HEK293T (cell line): Measurements from ENCODE around the gene LY9.
A peak's percentile ranks its signal among the peaks of the same experiment; 100 is the strongest.

Experiments
- CTCF ChIA-PET: fragments of 350-600 bp; formaldehyde crosslinking; extraction: SDS; loops from one replicate; lab custom pipeline; 2021; ENCODE audit warnings: antibody characterized with exemption, inconsistent platforms; lab: Yijun Ruan, JAX
- POLR2A ChIA-PET: fragments of 350-600 bp; formaldehyde crosslinking; extraction: SDS; loops from one replicate; lab custom pipeline; 2020; ENCODE audit warnings: antibody characterized with exemption, inconsistent platforms; lab: Yijun Ruan, JAX
- DNase-seq: peaks from one replicate; pipeline ENCODE4 v3.0.0; 2012; ENCODE audit warnings: mixed read lengths; ENCODE audit errors: extremely low spot score
- ARNT ChIP-seq: fragments of 450-650 bp; IDR thresholded peaks from 2 replicates; pipeline ENCODE4 v1.6.1; 2017; ENCODE audit warnings: mild to moderate bottlenecking
- BHLHE40 ChIP-seq: fragments of 450-650 bp; IDR thresholded peaks from 2 replicates; pipeline ENCODE4 v1.6.1; 2016; ENCODE audit warnings: mild to moderate bottlenecking, moderate library complexity, borderline replicate concordance
- CTBP1 ChIP-seq: fragments of 450-650 bp; IDR thresholded peaks from 2 replicates; pipeline ENCODE4 v1.6.1; 2016; ENCODE audit warnings: borderline replicate concordance
- ELF4 ChIP-seq: fragments of 450-650 bp; IDR thresholded peaks from 2 replicates; pipeline ENCODE4 v1.6.1; 2017; ENCODE audit warnings: antibody characterized with exemption
- FOXA1 ChIP-seq: fragments of 450-650 bp; IDR thresholded peaks from 2 replicates; pipeline ENCODE4 v1.6.1; 2016; ENCODE audit warnings: mild to moderate bottlenecking
- FOXK2 ChIP-seq: fragments of 450-650 bp; IDR thresholded peaks from 2 replicates; pipeline ENCODE4 v1.6.1; 2016; ENCODE audit warnings: mild to moderate bottlenecking
- FOXM1 ChIP-seq: fragments of 450-650 bp; IDR thresholded peaks from 2 replicates; pipeline ENCODE4 v1.6.1; 2017; ENCODE audit warnings: mild to moderate bottlenecking, borderline replicate concordance
- HDGF ChIP-seq: fragments of 450-650 bp; IDR thresholded peaks from 2 replicates; pipeline ENCODE4 v1.6.1; 2017; ENCODE audit warnings: antibody characterized with exemption, borderline replicate concordance
- L3MBTL2 ChIP-seq: fragments of 450-650 bp; conservative IDR thresholded peaks from 2 replicates; pipeline ENCODE4 v1.6.1; 2016; ENCODE audit warnings: mild to moderate bottlenecking
- LEF1 ChIP-seq: fragments of 450-650 bp; IDR thresholded peaks from 2 replicates; pipeline ENCODE4 v1.6.1; 2017; ENCODE audit warnings: mild to moderate bottlenecking, borderline replicate concordance
- NFRKB ChIP-seq: fragments of 450-650 bp; IDR thresholded peaks from 2 replicates; pipeline ENCODE4 v1.6.1; 2016; ENCODE audit warnings: mild to moderate bottlenecking, moderate library complexity
- SP1 ChIP-seq: fragments of 450-650 bp; IDR thresholded peaks from 2 replicates; pipeline ENCODE4 v1.6.1; 2017
- SUZ12 ChIP-seq: fragments of 450-650 bp; IDR thresholded peaks from 2 replicates; pipeline ENCODE4 v1.6.1; 2016; ENCODE audit warnings: mild to moderate bottlenecking
- TARDBP ChIP-seq: fragments of 450-650 bp; IDR thresholded peaks from 2 replicates; pipeline ENCODE4 v1.6.1; 2016
- ZNF384 ChIP-seq: fragments of 450-650 bp; IDR thresholded peaks from 2 replicates; pipeline ENCODE4 v1.6.1; 2016
- TF ChIP-seq, protein P1 (sequence below): fragments of 450-650 bp; IDR thresholded peaks from 2 replicates; pipeline ENCODE4 v1.6.1; 2016

LY9 gene

DNA sequence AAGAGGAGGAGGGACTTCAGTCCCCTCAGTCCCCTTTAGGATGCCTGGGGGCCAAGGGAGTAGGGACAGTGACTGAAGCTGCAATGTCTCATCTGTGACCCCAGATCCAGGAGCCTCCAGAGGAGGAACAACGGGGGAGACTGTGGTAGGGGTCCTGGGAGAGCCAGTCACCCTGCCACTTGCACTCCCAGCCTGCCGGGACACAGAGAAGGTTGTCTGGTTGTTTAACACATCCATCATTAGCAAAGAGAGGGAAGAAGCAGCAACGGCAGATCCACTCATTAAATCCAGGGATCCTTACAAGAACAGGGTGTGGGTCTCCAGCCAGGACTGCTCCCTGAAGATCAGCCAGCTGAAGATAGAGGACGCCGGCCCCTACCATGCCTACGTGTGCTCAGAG is 18.3 kb downstream of the LY9 start:
- CTCF ChIA-PET: no interaction called here
- TF ChIP-seq ZNF384 (no peak), BHLHE40 (no peak), L3MBTL2 (no peak), ARNT (no peak), FOXA1 (no peak)
- TF ChIP-seq, protein P1, sequence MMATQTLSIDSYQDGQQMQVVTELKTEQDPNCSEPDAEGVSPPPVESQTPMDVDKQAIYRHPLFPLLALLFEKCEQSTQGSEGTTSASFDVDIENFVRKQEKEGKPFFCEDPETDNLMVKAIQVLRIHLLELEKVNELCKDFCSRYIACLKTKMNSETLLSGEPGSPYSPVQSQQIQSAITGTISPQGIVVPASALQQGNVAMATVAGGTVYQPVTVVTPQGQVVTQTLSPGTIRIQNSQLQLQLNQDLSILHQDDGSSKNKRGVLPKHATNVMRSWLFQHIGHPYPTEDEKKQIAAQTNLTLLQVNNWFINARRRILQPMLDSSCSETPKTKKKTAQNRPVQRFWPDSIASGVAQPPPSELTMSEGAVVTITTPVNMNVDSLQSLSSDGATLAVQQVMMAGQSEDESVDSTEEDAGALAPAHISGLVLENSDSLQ: no peak
- POLR2A ChIA-PET: no interaction called here
- no peak for DNase-seq

- DNase-seq: no peak
- ChIA-PET POLR2A (no interaction called here), CTCF (no interaction called here)
- TF ChIP-seq ZNF384: no peak
- no peak for TF ChIP-seq CTBP1
- TF ChIP-seq ARNT: no peak
- TF ChIP-seq SP1: no peak
- TF ChIP-seq LEF1: no peak
- no peak for TF ChIP-seq SUZ12
- TF ChIP-seq, protein P1: no peak
- TF ChIP-seq HDGF: no peak
- TF ChIP-seq NFRKB: no peak
- TF ChIP-seq BHLHE40: no peak
- no peak for TF ChIP-seq FOXM1
- TF ChIP-seq ELF4: no peak
- no peak for TF ChIP-seq L3MBTL2
- TF ChIP-seq FOXA1: no peak
- TF ChIP-seq FOXK2: no peak
- TF ChIP-seq TARDBP: no peak
Measured at GRCh38 chr1:160814856-160815255, 18.9 kb downstream of the LY9 start.

DNA sequence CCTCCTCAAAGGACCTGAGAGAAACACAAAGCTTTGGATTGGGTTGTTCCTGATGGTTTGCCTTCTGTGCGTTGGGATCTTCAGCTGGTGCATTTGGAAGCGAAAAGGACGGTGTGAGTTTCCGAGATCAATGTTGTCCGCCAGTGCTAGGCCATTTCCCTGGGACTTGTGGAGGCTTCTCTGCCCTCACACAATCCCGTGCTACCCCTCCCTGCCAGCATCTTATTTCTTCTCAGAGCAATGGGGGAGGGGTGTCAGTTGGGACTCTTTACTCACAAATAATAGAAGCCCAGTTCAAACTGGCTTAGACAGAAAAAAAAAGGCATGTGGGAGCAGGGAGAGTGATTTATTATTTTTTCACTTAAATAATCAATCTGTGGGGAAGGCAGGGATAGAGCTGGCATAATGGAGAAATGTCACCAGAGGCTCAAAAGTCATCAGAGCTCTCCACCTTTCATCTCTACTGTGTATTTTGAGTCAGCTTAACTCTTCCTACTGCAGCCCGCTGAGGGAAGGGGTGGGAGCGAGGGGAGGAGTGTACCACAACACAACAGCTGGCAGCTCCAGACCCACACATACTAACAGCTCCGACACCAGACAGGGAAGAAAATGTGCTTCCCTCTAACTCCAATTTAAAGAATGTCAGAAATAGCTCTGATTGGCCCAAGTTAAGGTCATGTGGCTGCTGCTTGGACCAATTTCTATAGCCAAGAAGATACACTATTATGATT is 22.4 kb downstream of the LY9 start:
- no peak for DNase-seq
- TF ChIP-seq, protein P1: no peak
- no peak for TF ChIP-seq SUZ12
- no peak for TF ChIP-seq FOXA1
- no peak for TF ChIP-seq NFRKB
- TF ChIP-seq ARNT: no peak
- TF ChIP-seq CTBP1: no peak
- TF ChIP-seq ZNF384: no peak
- TF ChIP-seq ELF4: no peak
- TF ChIP-seq L3MBTL2: no peak
- TF ChIP-seq BHLHE40: no peak
- no peak for TF ChIP-seq SP1
- TF ChIP-seq LEF1: no peak
- no peak for TF ChIP-seq HDGF
- ChIA-PET POLR2A (no interaction called here), CTCF (no interaction called here)

GRCh38 chr1:160819186-160819585 is 23.2 kb downstream of the LY9 start:
- TF ChIP-seq BHLHE40 (no peak), ARNT (no peak), TARDBP (no peak), ELF4 (no peak), ZNF384 (no peak), SUZ12 (no peak)
- ChIA-PET POLR2A (no interaction called here), CTCF (no interaction called here)
- no peak for DNase-seq

DNA sequence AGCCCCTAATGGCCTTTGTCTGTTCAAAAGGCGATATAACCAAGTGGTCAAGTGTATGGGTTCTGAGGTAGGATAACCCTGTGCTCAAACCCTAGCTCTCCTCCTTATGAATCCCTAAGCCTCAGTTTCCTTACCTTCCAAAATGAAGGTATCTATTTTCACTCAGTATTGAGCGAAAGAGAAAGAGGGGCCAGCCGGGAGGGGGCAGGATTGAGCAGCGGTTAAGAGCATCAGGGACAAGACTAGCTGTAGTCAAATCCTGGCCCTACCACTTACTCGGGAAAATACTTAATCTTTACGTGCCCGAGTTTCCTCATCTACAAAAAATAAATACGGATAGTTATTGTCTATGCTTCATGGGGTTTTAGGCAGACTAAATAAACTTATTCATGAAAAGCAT is 25.7 kb downstream of the LY9 start:
- DNase-seq: peak; percentile 33
- CTCF ChIA-PET: no interaction called here

DNA sequence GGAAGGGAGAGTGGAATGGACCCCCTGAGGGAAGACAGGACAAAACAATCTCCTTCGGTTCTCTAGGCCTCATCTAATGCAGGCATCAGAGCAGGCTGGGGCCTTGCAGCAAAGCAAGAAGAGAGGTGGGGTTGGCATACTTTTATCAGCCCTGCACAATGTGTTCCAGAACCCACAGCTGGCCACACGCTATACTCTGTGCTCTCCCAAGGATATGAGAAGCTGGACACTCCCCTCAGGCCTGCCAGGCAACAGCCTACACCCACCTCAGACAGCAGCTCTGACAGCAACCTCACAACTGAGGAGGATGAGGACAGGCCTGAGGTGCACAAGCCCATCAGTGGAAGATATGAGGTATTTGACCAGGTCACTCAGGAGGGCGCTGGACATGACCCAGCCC is 27.3 kb downstream of the LY9 start:
- DNase-seq: no peak
- ChIA-PET POLR2A (no interaction called here), CTCF (no interaction called here)
- TF ChIP-seq ARNT (no peak), FOXA1 (no peak), FOXK2 (no peak), FOXM1 (no peak), BHLHE40 (no peak), TARDBP (no peak), CTBP1 (no peak), NFRKB (no peak)
- TF ChIP-seq, protein P1: no peak

More for the DNA sequence above, 25.7 kb downstream of the LY9 start:
- TF ChIP-seq CTBP1 (no peak), LEF1 (no peak)
- TF ChIP-seq, protein P1: no peak
- POLR2A ChIA-PET: no interaction called here
